GM19438 (cell line): Measurements from ENCODE around the gene SOX6.
A peak's percentile ranks its signal among the peaks of the same experiment; 100 is the strongest.

Source experiments
- ATAC-seq: cut with Tn5 transposase; IDR thresholded peaks from one replicate; pipeline ENCODE4 v1.9.1; 2021; ENCODE audit warnings: low read depth; ENCODE audit not compliant: unreplicated experiment

SOX6 gene

GRCh38 chr11:15977116-15977515, 379.2 kb downstream of the SOX6 start:
- ATAC-seq, result no peak

GRCh38 chr11:15976433-15977045, 379.8 kb downstream of the SOX6 start:
- no peak for ATAC-seq

GRCh38 chr11:15975742-15976141, 380.6 kb downstream of the SOX6 start:
- no peak for ATAC-seq

- ATAC-seq, result no peak
Measured at GRCh38 chr11:15972838-15973237, 383.5 kb downstream of the SOX6 start.

GRCh38 chr11:15971215-15971546, 385.2 kb downstream of the SOX6 start:
- ATAC-seq, result no peak

GRCh38 chr11:15970506-15971214, 385.7 kb downstream of the SOX6 start:
- ATAC-seq, result no peak

- ATAC-seq, result no peak
Measured at GRCh38 chr11:15969701-15970329, 386.5 kb downstream of the SOX6 start.

GRCh38 chr11:15969281-15969680, 387.1 kb downstream of the SOX6 start:
- ATAC-seq, result peak; percentile 64

- no peak for ATAC-seq
Measured at GRCh38 chr11:15968461-15969130, 387.8 kb downstream of the SOX6 start.

- ATAC-seq, result no peak
Measured at GRCh38 chr11:15967966-15968365, 388.4 kb downstream of the SOX6 start.

GRCh38 chr11:15967166-15967565, 389.2 kb downstream of the SOX6 start:
- ATAC-seq, result no peak

- no peak for ATAC-seq
Measured at GRCh38 chr11:15965562-15966250, 390.6 kb downstream of the SOX6 start.

GRCh38 chr11:15963266-15963665, 393.1 kb downstream of the SOX6 start:
- ATAC-seq, result no peak

- no peak for ATAC-seq
Measured at GRCh38 chr11:15958910-15959309, 397.4 kb downstream of the SOX6 start.

- no peak for ATAC-seq
Measured at GRCh38 chr11:15957234-15957633, 399.1 kb downstream of the SOX6 start.

- ATAC-seq, result no peak
Measured at GRCh38 chr11:15956302-15956701, 400.0 kb downstream of the SOX6 start.

- no peak for ATAC-seq
Measured at GRCh38 chr11:15955595-15955994, 400.8 kb downstream of the SOX6 start.

- no peak for ATAC-seq
Measured at GRCh38 chr11:15947681-15948648, 408.4 kb downstream of the SOX6 start.

- no peak for ATAC-seq
Measured at GRCh38 chr11:15945726-15946125, 410.6 kb downstream of the SOX6 start.

- no peak for ATAC-seq
Measured at GRCh38 chr11:15944460-15944859, 411.9 kb downstream of the SOX6 start.
